ENCODE measurements around the gene LIFR.
"Not testable (repeated sequence)": the region's sequence is repeated elsewhere in the genome, so short reads cannot be mapped to it uniquely, and the experiment has no call there.

Gene LIFR

DNA sequence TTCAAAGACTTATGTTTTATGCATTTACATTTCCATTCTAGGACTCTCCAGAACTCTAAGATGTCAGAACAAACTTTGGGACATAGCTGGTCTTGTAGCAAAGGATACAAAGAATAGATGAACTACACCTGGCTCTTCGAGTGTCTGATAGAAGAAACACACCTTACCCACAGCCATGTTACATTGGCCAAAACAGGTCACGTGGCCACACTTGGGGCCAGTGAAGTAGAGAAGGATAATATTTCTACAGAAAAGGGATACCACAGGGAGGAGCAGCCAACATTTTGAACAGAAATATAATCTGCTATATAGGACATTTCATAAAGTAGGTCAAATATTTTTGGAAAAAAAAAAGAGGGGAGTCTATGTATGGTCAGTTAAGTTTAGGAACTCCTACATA lies 22.7 kb upstream of the LIFR start:
- no peak for DNase-seq

DNA sequence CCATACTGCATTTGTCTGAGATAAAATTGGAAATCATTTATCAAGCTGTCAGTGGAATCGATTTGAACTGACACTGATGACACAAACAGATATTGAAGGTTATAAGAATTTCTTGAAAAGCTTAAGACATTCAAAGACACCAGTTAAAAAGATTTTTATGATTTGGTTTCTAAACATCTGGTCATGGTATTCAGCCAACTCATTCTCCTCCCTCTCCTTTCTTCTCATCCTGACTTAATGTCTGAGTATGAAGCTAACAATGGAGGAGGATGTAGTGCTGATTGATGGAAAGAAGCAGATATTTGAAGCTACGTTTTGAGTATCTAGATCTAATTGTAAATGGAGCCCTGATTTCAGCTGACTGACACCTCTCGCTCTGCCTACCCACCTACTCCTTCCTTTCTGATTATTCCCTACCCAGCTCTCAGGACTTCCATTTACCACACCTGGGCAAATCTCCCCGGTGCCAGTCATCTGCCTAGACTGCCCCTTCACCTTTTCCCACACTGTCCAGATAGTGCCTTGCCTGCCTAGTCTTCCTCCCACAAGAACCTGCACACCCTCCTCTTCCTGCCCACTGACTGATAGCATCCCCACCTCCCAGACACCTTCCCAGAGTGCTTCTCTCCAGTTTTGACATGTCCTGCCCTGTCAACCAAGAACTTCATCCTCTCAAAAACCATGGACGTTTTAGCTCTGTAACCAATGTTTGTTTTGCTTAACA lies 20.7 kb upstream of the LIFR start:
- no peak for DNase-seq

DNA sequence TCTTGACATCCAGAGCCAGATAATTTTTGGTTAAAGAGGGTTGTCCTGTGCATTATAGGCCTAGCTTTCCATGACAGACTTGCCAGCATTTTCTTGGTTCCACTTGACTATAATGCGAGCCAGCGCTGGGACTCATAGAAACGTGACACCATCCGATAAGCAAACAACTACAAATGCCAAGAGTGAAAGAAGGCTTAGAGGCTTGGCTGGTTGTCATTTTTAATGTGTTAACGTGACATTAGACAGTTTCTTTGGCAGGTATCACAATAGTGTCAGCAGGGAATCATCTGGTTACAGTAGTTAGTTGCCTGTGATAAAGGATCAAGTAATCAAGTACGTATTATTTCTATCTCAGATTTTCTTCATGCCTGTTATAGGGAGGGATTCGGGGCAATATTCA lies 20.0 kb upstream of the LIFR start:
- no peak for DNase-seq

DNA sequence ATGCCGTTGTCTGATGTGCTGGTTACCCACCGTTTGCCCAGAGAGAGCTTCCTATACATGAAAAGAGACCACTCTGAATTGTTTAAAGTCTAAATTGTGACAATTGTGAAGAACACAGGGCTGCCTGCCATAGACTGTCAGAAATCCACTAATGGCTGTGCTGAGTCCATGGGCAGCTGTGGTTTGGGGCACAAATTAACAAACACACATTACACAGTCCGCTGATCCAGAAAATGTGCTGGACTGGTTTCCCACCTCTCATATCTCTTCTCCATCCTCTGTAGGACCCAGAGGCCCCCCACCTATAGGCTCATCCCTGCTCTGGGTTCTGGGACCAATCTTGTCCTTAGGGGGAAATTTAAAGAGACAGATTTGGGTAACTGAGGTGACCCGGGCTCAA lies 19.0 kb upstream of the LIFR start:
- no peak for DNase-seq

DNA sequence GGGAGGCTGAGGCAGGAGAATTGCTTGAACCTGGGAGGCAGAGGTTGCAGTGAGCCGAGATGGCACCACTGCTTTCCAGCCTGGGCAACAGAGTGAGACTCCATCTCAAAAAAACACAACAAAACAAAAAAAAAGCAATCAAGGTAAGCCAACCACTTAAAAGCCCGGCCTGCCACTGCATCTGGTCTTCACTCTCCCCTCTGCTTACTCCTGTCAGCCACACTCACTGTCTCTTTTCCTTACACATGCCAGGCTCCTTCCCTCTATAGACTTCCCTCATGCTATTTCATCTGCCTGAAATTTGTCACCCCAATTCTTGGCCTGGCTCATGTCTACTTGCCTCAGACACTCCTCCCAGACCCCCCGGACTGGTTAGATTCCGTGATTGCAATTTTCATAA lies 17.6 kb upstream of the LIFR start:
- no peak for DNase-seq

DNA sequence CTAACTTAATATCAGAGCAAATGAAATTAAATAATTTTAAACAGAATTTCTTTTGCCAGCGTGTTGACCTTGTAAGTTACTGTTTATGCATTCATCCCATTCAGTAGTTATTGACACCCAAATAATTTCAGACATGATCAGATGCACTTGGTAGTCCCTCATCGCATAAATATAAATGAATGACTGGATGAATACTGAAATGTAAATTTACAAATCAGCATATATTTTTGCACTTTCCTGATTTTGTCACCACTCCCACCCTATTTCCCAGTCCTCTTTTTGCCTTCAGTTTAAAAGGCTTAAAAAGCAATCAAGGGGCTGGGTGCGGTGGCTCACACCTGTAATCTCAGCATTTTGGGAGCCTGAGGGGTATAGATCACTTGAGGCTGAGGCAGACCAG lies 17.1 kb upstream of the LIFR start:
- no peak for DNase-seq

DNA sequence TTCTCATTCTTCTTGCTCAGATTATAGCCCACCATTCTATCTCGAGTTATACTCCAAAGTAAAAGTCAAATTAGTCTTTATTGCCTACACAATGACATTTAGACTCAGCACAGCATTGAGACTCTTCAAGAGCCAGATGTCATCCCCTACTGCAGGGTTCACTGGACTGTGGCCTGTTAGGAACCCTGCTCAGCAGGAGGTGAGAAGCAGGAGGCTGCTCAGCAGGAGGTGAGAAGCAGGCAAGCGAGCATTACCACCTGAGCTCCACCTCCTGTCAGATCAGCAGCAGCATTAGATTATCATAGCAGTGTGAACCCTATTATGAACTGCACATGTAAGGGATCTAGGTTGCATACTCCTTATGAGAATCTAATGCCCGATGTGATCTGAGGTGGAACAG lies 12.7 kb upstream of the LIFR start:
- DNase-seq: no peak

DNA sequence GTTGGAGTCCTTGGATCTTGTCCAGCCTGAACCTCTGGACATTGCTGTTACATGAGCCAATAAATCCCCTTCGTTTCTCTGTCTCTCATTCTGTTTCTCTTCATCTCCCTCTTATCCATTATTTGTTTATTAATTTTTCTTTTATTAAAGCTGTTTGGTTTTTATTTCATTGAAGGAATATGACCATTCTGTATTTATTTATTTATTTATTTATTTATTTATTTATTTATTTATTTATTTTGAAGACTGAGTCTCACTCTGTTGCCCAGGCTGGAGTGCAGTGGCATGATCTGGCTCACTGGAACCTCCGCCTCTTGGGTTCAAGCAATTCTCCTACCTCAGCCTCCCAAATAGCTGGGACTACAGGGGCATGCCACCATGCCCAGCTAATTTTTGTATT lies 10.9 kb upstream of the LIFR start:
- not testable (repeated sequence) for DNase-seq

DNA sequence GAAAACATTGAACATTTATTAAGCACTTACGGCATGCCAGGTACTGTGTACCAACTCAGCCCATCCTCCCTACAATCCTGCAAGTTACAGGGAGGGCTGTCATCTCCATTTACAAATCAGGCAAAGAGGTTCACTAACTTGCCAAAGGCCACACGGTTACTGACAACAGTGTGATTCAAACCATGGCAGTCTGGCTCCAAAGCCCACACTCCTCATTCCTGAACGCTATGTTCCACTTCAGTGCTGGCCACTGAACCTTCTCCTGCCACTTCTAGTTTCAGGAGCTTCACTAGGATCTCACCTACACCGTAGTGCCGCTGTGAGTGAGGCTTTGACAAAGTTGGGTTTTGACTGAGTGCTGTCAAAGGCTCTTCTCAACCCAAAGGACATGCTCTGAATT lies 7.2 kb upstream of the LIFR start:
- DNase-seq: no peak

DNA sequence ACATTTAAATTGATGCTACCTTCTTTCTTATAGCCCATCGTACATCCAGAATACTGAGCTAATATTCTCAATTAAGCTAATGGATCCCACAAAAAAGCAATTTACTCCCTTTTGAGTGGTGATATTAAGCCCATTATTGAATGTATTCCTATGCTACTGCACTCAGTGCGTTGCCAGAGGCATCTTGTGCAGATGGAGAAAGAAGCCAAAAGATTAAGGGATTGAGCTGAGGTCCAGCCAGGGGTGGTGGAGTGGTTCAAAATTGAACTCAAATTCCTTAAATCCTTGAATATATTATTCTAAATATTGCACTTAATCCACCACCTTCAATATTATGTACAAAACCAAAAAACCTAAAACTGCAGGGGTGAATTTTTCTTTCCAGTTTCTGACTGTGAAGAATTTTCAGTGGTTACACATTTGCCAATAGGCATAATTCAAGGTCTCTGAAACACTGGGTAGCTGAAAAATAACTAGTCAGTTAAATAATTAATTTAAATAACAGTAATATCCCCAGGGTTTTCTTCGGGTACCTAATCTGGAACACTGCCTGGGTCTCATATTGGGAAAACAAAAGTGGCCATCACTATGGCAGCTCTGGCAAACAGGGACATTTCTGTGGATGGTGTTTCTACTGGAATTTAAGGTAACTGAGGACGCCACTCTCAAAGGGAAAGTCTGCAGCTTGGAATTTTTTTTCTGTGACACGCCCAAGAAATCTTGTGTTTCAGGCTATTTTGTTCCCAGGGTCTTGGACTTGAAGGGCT lies 6.2 kb upstream of the LIFR start:
- no peak for DNase-seq

DNA sequence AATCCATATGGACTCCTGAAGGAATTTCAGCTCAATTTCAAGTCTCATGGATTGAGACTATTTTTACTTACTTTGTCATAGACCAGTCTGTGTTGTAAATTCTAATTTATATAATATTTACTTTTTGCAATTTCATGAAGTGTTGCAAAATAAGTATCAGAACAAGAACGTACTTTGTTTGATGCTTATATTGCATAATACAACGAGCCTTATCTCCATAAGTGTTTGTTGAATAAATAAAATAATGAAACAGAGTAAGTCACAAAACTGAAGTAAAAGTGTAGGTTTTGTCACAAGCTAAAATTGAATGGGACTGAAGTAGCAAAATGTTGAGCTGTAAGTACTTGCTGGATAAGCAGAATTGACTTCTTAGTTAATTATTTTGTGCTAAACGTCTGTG lies 3.0 kb upstream of the LIFR start:
- DNase-seq: no peak

DNA sequence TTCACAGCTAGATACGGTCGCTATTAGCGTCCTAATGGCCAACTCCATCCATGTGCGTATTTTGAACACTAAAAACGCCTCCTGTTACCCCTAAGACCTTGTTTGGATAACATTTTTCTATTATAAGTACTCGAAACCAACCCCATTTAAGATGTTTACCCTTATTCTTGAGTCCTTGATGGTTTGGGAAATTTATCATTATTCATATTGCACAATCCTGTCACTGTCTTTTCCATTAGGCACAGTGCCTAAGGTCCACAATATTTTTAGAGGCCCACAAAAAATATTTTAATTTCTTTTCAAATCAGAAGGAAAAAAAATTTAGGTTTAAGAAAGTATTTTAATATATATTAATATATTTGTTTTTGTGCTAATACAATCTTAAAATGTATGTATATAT lies 1.3 kb upstream of the LIFR start:
- no peak for DNase-seq

DNA sequence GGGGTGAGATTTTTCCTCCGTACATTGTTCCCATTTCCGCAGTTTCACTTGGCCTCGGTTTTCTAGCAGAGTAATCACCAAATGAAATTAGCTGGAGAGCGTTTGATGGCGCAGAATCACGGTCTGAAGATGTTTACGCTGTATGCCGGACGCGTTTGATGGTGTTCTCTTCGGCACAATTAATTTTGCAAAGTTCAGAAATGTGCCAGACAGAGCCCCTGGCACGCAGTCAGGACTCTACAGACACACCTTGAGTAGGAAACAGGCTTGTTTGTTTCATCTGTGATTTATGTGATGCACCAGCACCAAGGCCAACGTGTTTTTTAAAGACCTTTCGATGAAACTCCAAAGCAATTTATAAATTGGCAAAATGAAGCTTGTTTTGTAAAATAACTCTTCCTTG lies 863 bp upstream of the LIFR start:
- DNase-seq: no peak

DNA sequence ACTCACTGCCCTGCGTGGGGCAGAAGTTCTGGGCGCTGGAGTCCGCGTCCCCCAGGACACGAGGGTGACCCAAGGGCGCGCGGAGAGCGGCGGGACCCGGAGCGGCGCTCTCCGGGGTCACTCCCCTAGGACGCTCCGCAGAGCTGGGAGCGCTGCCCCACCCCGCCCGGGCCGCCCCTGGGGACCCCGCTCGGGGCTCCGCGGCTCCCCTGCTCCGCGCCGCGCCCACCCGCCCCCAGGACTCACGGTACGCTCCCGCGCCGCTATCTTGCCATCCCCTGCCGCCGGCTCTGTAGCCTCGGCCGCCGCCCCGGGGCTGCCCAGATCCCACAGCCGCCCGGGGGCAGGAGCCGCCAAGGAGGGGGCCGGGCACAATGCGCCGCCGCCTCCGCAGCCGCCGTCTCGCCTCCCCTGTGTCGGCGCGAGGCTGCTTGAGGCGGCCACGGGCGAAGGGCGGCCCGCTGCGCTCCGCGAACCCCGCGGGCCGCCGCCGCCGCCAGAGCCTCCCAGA lies 303 bp downstream of the LIFR start:
- DNase-seq: no peak

DNA sequence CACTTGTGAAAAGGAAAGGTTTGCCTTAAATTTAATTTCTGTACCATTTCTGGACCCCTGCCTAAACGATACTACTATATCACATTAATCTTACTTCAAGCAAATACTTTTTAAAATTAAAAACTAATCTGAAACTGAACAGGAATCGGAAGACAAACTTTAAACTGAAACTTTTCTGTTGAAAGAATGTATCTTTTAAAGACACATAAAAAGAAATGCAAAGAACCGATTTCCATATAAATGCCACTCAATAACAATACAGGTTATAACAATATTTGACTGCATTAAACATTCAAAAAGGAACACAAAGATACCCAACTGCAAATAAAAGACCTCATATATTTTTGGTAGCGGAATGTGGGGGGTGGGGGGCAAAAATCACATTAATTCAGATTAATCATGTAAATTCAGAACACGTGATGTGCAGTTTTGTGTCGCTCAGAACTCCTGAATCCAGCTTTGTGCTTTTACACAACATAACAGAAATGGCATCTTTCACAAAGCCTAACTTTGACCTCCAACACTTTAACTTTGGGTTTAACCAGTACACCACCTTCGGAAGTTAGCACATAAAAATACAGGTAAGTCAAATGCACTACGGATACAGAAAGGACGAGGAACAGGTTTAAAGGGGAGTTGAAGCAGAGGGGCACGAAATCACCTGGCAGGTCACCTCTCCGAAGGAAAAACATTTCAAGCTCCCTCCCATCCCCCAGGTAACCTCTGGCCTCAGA lies 925 bp downstream of the LIFR start:
- DNase-seq: no peak

DNA sequence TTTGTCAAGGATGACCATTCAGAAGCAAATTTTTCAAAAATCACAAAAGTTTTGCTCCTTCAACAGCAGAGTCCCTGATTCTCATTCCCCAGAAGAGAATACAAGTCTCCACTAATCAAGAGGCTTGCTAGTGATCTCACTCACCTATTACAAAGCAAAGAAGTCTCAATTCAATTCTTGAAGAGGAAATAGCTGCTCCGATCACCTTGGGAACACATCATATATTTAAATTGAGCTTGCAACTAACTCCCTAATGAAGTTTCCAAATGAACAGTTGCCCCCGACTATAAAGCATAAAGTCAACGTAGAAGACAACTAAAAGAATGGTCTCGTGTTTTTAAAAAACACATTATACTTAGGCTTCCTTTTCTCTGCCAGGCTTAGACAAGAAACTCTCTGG lies 1.6 kb downstream of the LIFR start:
- DNase-seq: no peak

DNA sequence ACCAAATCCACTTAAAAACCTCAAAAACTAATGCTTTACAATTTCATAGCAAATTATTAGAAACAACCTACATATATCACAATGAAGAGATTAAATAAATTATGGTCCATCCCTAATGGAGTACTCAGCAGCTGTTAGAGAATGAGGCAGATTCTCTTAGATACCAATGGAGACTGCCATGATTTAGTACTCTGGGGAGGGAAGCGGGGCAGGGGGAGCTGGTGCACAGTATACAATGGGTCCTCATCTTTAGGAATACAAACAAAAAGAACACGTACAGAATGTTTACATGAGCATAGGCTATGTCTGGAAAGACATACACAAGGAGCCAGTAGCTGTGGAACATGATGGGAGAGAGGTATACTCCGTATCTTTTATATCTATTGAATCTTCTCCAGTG lies 2.0 kb downstream of the LIFR start:
- no peak for DNase-seq

DNA sequence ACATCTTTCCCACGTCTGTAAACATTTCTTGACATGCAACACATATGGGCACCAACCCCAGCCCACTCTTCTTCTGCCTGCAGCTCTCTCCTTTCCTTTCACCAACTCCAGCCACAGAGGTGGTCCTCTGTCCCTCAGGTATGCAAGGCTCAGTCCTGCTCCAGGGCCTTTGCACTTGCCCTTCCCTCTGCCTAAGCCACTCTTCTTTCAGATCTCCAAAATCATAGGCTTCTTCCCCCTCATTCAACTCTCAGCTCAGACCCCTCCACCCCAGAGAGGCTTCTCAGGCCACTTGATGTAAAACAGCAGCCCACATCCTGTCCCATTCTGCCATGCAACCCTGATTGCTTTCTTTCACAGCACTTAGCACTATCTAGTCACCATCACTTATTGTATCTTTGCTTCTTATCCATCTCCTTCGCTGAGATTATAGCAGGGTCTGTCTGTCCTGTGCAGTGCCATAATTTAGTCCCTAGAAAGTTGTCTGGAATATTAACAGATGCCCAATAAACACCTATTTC lies 3.4 kb downstream of the LIFR start:
- no peak for DNase-seq

DNA sequence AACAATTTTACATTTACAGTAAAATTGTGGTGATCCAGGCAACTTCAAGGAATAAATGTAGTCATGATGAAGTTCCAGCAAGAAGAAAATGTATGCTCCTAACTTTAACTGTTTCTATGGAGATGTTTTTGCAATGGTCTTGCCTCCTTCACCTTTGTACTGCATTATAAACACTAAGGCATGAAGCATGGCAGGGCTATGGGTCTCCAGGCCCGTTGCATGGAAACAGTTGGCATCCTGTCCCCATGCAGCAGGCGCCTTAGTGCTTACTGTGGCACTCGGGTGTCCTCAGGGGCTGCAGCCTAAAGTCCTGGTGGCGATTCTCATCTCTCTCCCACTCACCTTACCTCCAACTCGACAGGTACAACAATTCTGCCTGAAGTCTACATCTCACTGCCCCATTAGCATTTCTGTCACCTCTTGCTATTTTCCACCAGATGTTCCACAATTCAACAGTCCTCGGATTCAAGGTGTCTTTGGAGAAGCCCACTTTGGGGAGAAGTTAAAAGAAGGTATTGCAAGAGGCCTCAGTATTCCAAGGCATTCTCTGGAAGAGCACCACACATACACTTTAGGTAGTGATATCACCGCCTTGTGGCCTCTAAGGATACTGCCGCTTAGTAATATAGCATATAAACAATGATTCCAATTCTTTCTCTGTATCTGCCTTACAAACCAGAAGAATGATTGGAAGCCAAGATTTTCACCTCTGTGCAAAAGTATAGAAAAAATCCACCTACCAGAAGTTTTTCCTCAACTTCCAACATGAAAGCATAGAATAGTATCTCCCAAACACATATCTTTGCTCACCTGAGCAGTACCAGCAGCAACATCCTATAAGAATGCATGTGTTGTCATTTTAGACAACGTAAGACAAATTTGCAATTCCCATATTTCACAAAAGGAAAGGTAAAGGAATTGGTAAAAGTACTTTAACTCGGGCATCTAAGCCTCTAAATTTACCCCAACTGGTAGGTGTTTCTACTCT lies 5.1 kb downstream of the LIFR start:
- no peak for DNase-seq

DNA sequence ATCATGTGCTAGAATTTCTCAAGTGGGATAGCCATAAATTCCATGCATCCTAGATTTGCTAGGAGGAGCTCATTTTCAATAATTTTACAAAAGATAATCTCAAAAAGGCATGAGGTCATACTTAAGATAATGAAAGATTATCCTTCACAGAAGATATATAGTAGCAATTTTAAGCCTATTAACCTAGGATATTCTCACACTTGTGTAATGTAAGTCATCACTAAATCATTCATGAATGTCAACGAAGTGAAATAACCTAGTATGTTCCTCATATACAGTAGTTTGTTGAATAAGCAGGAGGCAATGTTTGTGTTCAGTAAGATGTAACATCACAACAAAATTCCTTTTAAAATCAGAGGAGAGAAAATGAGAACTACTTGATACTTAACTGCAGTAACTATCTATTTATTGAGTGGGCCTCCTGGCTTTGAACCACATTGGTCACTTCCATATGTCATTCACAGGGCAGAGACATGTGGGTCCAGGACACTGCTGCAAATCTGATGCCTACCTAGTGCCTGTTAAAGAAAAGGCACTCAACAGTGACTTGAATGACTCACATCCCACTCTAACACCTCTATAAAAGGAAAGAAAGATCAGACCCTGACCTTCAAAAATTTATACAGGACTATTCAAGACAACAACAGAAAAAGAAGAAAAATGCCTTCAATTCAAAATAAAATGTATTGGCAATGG lies 8.2 kb downstream of the LIFR start:
- no peak for DNase-seq

DNA sequence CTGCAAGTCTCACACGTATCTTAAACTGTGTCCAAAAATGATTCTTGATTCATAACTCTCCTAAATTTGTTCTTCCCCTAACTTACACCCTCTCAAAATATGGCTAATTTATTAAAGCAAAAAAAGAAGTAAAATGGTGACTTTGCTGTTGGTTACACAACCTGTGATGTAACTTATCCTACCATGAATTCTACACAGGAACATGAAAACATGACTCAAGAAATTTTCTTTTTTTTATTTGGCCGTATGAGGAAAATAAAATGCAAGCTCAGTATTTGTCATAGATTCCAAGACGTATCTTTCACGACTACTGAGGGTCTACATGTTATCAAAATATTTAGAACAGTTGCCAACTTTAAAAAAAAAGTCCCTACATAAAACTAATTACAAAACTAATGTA lies 9.2 kb downstream of the LIFR start:
- no peak for DNase-seq

DNA sequence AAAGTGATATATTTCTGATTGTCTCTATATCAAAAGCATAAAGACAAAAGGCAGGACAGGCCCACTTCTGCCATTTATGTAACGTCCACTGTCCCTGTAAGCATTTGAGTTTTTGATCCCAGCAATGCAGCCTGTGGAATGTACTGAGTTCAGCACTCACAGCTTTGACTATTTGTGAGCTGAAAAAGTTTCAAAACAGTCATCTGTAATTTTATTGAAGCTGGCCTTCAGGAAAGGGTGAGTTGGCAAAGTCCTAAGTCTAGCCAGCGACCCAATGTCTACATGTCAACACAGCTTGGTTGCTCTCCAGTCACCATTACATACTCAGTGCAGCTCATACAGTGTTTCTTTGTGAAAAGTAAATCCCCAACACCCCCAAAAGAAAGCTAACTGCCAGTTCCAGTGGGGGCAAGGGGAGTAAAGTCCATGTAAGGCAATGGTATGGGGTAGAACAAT lies 9.7 kb downstream of the LIFR start:
- no peak for DNase-seq
